Right kidney (tissue), 1 donor: ENCODE results near the gene TMEM126A.
"Not testable (repeated sequence)": the region's sequence is repeated elsewhere in the genome, so short reads cannot be mapped to it uniquely, and the experiment has no call there.

ENCODE experiments used
- DNase-seq: peaks from one replicate; pipeline ENCODE4 v3.0.0-alpha.2; 2016

TMEM126A gene

GRCh38 chr11:85654343-85654742, 6.6 kb downstream of the TMEM126A start:
- DNase-seq: not testable (repeated sequence)

GRCh38 chr11:85656777-85657176, 9.0 kb downstream of the TMEM126A start:
- DNase-seq: no peak

- DNase-seq: no peak
Measured at GRCh38 chr11:85658180-85658579, 10.4 kb downstream of the TMEM126A start.

- DNase-seq: no peak
Measured at GRCh38 chr11:85661972-85662664, 14.4 kb downstream of the TMEM126A start.

- DNase-seq: peak; percentile 12
Measured at GRCh38 chr11:85663080-85663752, 15.4 kb downstream of the TMEM126A start.

- no peak for DNase-seq
Measured at GRCh38 chr11:85663753-85664614, 16.2 kb downstream of the TMEM126A start.

- DNase-seq: peak; percentile 100
Measured at GRCh38 chr11:85664615-85665481, 17.1 kb downstream of the TMEM126A start, which contains the start of gene CREBZF. TSS of gene CREBZF (minus strand) at chr11:85665129. CDS start at chr11:85664875, 254 bp downstream.

- peak; percentile 22 for DNase-seq
Measured at GRCh38 chr11:85665733-85666132, 18.0 kb downstream of the TMEM126A start.

GRCh38 chr11:85666687-85667086, 18.9 kb downstream of the TMEM126A start:
- DNase-seq: no peak

- DNase-seq: no peak
Measured at GRCh38 chr11:85668157-85668556, 20.4 kb downstream of the TMEM126A start.

GRCh38 chr11:85670949-85671663, 23.3 kb downstream of the TMEM126A start:
- not testable (repeated sequence) for DNase-seq

- no peak for DNase-seq
Measured at GRCh38 chr11:85672105-85672902, 24.5 kb downstream of the TMEM126A start.

GRCh38 chr11:85673393-85673792, 25.6 kb downstream of the TMEM126A start:
- no peak for DNase-seq

- DNase-seq: no peak
Measured at GRCh38 chr11:85679576-85679975, 31.8 kb downstream of the TMEM126A start.

- no peak for DNase-seq
Measured at GRCh38 chr11:85680897-85681296, 33.1 kb downstream of the TMEM126A start.

- DNase-seq: peak; percentile 77
Measured at GRCh38 chr11:85682330-85683305, 34.9 kb downstream of the TMEM126A start.

GRCh38 chr11:85685125-85685819, 37.5 kb downstream of the TMEM126A start:
- DNase-seq: peak; percentile 72

GRCh38 chr11:85685820-85686459, 38.2 kb downstream of the TMEM126A start, which contains the start of gene CCDC89:
TSS of gene CCDC89 (minus strand) at chr11:85686195. CDS start at chr11:85686130, 65 bp downstream.
- DNase-seq: peak; percentile 73
